CD4-positive, alpha-beta memory T cell (primary cell): ENCODE results near the gene MAST4. TPM values are rescaled to one million over a fixed set of nuclear protein-coding genes. Genes with fewer than 3 reads are reported as not detected.

Experiments used
- CTCF ChIA-PET: fragments of 350-600 bp; sonication (Branson Sonifier 250); formaldehyde crosslinking; loops from one replicate; lab custom pipeline; 2021; ENCODE audit warnings: inconsistent platforms; ENCODE audit not compliant: partially characterized antibody; lab: Charles Lee
- POLR2A ChIA-PET: fragments of 350-600 bp; sonication (Branson Sonifier 250); formaldehyde crosslinking; loops from one replicate; lab custom pipeline; 2021; ENCODE audit not compliant: partially characterized antibody; lab: Charles Lee
- DNase-seq, 5 donors: peaks; one replicate each; pipeline versions ENCODE4 v3.0.0 to v3.0.0-alpha.2; 2020 to 2022; ENCODE audit warnings: mixed read lengths in 1 of 5
- H3K27ac ChIP-seq: one replicate; pipeline ENCODE4 v1.7.0; 2013; ENCODE audit warnings: low read depth, low read length
- H3K27me3 ChIP-seq: 2 replicates; pipeline ENCODE4 v1.7.0; 2013; ENCODE audit warnings: mild to moderate bottlenecking, low read length, moderate library complexity; ENCODE audit not compliant: insufficient read depth
- H3K36me3 ChIP-seq: 2 replicates; pipeline ENCODE4 v1.7.0; 2013; ENCODE audit warnings: mild to moderate bottlenecking, low read length, moderate library complexity; ENCODE audit not compliant: insufficient read depth
- H3K4me1 ChIP-seq: 2 replicates; pipeline ENCODE4 v1.7.0; 2013; ENCODE audit warnings: mild to moderate bottlenecking, low read length, moderate library complexity; ENCODE audit not compliant: insufficient read depth
- H3K4me3 ChIP-seq, 2 donors: one replicate each; pipeline ENCODE4 v1.7.0; 2013; ENCODE audit warnings: low read length in 2 of 2, mild to moderate bottlenecking in 1 of 2
- H3K9me3 ChIP-seq, 2 donors: one replicate each; pipeline ENCODE4 v1.7.0; 2013; ENCODE audit warnings: low read length in 2 of 2, control low read depth in 1 of 2; ENCODE audit not compliant: control insufficient read depth in 1 of 2
- H3K27ac Mint-ChIP-seq, 7 donors: one replicate each; pipeline ENCODE4 v1.8.0; 2020 to 2021; ENCODE audit warnings: mixed read lengths in 7 of 7, mild to moderate bottlenecking in 6 of 7, inconsistent platforms in 3 of 7, moderate library complexity in 3 of 7
- H3K27me3 Mint-ChIP-seq, 2 donors: one replicate each; pipeline ENCODE4 v1.8.0; 2020 to 2021; ENCODE audit warnings: mixed read lengths in 2 of 2
- H3K36me3 Mint-ChIP-seq, 2 donors: one replicate each; pipeline ENCODE4 v1.8.0; 2020 to 2021; ENCODE audit warnings: mixed read lengths in 2 of 2, inconsistent platforms in 1 of 2, mild to moderate bottlenecking in 1 of 2
- H3K4me1 Mint-ChIP-seq, 4 donors: one replicate each; pipeline ENCODE4 v1.8.0; 2020 to 2021; ENCODE audit warnings: mixed read lengths in 4 of 4, mild to moderate bottlenecking in 1 of 4
- H3K4me3 Mint-ChIP-seq, 8 donors: one replicate each; pipeline ENCODE4 v1.8.0; 2020 to 2021; ENCODE audit warnings: mixed read lengths in 8 of 8, mild to moderate bottlenecking in 7 of 8, moderate library complexity in 6 of 8, inconsistent platforms in 3 of 8
- H3K9me3 Mint-ChIP-seq, 8 donors: one replicate each; pipeline ENCODE4 v1.8.0; 2020 to 2021; ENCODE audit warnings: mixed read lengths in 8 of 8, mild to moderate bottlenecking in 5 of 8, inconsistent platforms in 3 of 8, moderate library complexity in 1 of 8
- intact Hi-C: fragments of 100-400 bp; cut with micrococcal nuclease; formaldehyde crosslinking; loops from one replicate; pipeline ENCODE4 v1.15.1; 2023
- polyA plus RNA-seq, 2 donors: library from polyadenylated mRNA; unstranded; fragments of 300-500 nt; fragmentation: Illumina TruSeq; gene quantifications; one replicate each; pipeline ENCODE4 v1.2.3, GENCODE V29; 2021
- total RNA-seq, 2 experiments: library from RNA; stranded (reverse); gene quantifications; one replicate each; pipeline ENCODE4 v1.2.3, GENCODE V29; 2021

The MAST4 gene
- total and polyA plus RNA-seq, 4 experiments from 2014 or later = 9.2 to 27.0 (median 21.3) TPM

DNA sequence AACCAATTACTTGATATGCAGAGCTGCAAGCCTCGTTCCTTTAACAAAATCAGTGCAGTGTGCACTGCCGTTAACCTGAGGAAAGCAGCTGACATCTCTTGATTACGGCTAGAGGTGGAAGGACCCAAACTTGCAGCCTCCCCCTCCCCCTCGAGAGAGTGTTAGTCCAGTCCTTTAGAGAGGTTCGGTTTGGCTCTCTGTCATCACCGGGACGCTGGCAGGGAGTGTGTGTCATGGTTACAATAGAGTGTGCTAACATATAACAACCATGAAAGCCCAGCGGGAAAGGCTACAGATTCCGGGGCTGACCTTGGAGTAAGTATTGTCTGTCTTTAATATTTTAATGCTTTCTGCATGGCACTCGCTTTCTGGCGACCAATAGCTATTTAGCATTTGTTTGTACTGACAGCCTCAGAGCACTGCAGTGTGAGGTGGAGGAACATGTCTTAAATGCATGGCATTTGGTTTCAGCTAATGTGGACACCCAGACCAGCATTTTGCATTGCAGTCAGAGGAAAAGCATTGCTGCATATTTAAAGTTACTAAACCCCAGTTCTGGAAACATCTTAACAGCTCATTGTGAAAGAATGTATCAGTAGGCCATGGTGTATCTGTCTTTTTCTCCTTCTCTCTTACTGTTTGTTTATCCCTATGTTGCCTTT, 362.9 kb downstream of the MAST4 start:
- DNase-seq = no peak
- no peak overlapping the region for H3K27ac Mint-ChIP-seq
- ChIA-PET CTCF (no interaction called here), POLR2A (no interaction called here)
- Histone ChIP-seq H3K36me3 (no peaks in the 10 kb centered on the region), H3K4me3 (no peak overlapping the region), H3K9me3 (no peaks in the 10 kb centered on the region), H3K27ac (no peak overlapping the region), H3K27me3 (no peaks in the 10 kb centered on the region), H3K4me1 (no peaks in the 10 kb centered on the region)
- H3K27me3 Mint-ChIP-seq = peaks cover 8 to 12% of the 10 kb centered on the region in 2 donors
- H3K9me3 Mint-ChIP-seq = no peaks in the 10 kb centered on the region
- no peak overlapping the region for H3K4me3 Mint-ChIP-seq
- H3K4me1 Mint-ChIP-seq = no peaks in the 10 kb centered on the region
- intact Hi-C loops = no loop called here
- H3K36me3 Mint-ChIP-seq = no peaks in the 10 kb centered on the region

DNA sequence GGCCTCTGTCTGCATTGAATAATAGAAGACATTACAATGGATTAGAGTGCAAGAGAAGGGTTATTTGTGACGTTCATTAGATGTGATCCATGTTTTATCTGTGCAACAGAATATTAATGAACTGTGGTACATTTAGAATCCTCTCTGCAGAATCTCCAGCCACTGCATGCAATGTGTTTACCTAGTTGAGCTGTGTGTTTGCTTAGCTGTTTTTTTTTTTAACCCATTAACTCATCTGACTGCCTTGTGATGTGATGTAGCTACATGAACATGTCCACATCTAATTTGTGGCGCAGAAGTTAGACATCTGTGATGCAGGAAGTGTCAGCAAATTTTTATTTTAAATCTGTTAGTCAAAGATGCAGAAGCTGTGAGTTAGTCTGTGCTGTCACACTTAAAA, 363.5 kb downstream of the MAST4 start:
- Histone ChIP-seq H3K4me3 (no peak overlapping the region), H3K27me3 (no peaks in the 10 kb centered on the region), H3K36me3 (no peaks in the 10 kb centered on the region), H3K27ac (no peak overlapping the region), H3K4me1 (no peaks in the 10 kb centered on the region), H3K9me3 (no peaks in the 10 kb centered on the region)
- ChIA-PET CTCF (no interaction called here), POLR2A (no interaction called here)
- Mint-ChIP-seq H3K4me1 (no peaks in the 10 kb centered on the region), H3K27ac (no peak overlapping the region), H3K4me3 (no peak overlapping the region), H3K27me3 (peaks cover 8 to 11% of the 10 kb centered on the region in 2 donors), H3K9me3 (no peaks in the 10 kb centered on the region), H3K36me3 (no peaks in the 10 kb centered on the region)
- no peak for DNase-seq
- intact Hi-C loops = no loop called here

DNA sequence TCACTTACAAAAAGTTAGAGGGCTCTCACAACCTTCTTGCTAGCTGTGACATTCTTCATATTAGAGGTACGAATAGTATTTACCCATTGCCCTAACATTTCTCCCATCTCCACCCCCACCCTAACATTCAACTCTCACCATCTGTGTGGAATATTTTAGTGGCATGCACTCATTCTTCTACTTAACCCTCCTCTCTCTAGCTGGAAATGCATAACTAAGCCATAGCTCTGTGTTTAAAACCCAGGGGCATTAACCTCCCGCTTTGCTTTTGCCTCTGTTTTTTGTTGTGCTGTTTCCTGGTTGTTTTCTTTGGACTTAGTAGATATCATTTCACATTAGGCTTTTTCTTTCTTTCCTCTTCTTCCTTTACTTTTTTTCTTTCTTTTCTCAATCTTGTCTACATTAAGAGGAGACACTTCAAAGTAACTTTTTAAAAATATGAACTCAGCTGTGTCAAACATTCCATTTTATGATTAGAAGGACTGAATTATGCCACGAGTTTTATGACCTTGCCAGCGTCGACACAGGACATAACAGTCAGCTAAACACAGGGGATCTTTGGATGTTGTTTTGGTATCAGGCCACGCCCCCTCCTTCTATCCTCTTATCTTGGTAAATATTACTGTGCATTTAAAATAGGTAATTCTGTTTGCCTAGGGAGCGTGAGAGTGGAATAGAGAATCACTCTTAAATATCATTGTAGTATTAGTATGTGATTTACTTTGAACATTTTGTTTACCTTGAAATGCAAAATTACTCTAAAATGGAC, 364.4 kb downstream of the MAST4 start:
- ChIA-PET POLR2A (no interaction called here), CTCF (no interaction called here)
- H3K36me3 ChIP-seq = no peaks in the 10 kb centered on the region
- Mint-ChIP-seq H3K27ac (no peak overlapping the region), H3K27me3 (peaks cover 7 to 11% of the 10 kb centered on the region in 2 donors), H3K4me1 (no peaks in the 10 kb centered on the region), H3K4me3 (no peak overlapping the region), H3K36me3 (no peaks in the 10 kb centered on the region), H3K9me3 (no peaks in the 10 kb centered on the region)
- H3K9me3 ChIP-seq = no peaks in the 10 kb centered on the region
- H3K27me3 ChIP-seq = no peaks in the 10 kb centered on the region
- H3K4me1 ChIP-seq = no peaks in the 10 kb centered on the region
- no peak overlapping the region for H3K4me3 ChIP-seq
- no peak for DNase-seq
- H3K27ac ChIP-seq = no peak overlapping the region
- intact Hi-C loops = no loop called here

DNA sequence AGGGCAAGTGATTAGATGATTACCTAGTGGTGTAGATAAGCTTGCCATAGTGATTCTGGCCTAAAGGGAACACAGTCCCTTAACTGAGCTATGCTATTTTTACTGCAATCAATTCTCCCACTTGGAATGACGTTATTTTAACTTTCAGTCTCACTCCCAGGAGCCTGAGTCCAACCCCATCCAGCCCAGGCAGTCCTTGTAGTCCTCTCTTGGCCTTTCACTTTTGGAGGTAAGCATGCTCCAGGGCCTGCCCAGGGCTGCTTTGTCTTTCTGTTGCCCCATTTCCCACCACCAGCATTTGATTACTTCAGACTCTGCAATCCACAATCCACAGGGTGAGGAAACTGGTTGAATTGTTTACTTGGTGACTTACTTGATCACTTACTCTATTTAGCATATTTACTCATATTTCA, 367.4 kb downstream of the MAST4 start:
- H3K36me3 ChIP-seq = no peaks in the 10 kb centered on the region
- no peak overlapping the region for H3K4me3 Mint-ChIP-seq
- intact Hi-C loops = no loop called here
- no peaks in the 10 kb centered on the region for H3K9me3 Mint-ChIP-seq
- H3K27ac Mint-ChIP-seq = no peak overlapping the region
- DNase-seq = no peak
- H3K27me3 Mint-ChIP-seq = peaks cover 3 to 6% of the 10 kb centered on the region in 2 donors
- H3K4me1 Mint-ChIP-seq = no peaks in the 10 kb centered on the region
- H3K27ac ChIP-seq = no peak overlapping the region
- H3K36me3 Mint-ChIP-seq = no peaks in the 10 kb centered on the region
- CTCF ChIA-PET = no interaction called here
- POLR2A ChIA-PET = no interaction called here
- no peak overlapping the region for H3K4me3 ChIP-seq
- H3K4me1 ChIP-seq = no peaks in the 10 kb centered on the region
- no peaks in the 10 kb centered on the region for H3K27me3 ChIP-seq
- H3K9me3 ChIP-seq = no peaks in the 10 kb centered on the region

DNA sequence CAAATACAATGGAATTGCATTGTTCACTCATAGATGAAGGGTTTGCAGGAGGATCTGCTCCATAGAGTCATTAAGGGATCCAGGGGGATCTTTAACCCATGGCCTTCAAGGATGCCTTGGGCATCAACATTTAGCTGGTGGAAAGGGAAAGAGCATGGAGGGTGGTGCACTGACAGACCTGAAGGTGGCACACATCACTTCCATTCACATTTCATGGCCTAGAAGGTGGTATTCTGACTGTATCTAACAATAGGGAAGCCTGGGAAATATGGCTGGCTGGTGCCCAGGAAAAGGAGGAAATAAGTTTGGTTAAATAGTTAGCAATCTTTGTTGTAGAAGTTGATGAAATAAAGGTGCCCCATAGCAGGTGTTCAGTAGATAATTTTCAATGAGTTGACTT, 370.2 kb downstream of the MAST4 start:
- no peak overlapping the region for H3K27ac ChIP-seq
- Mint-ChIP-seq H3K9me3 (no peaks in the 10 kb centered on the region), H3K4me3 (no peak overlapping the region), H3K36me3 (no peaks in the 10 kb centered on the region), H3K27me3 (no peaks in the 10 kb centered on the region), H3K4me1 (no peaks in the 10 kb centered on the region), H3K27ac (no peak overlapping the region)
- intact Hi-C loops = no loop called here
- H3K27me3 ChIP-seq = no peaks in the 10 kb centered on the region
- H3K9me3 ChIP-seq = no peaks in the 10 kb centered on the region
- POLR2A ChIA-PET = no interaction called here
- H3K4me1 ChIP-seq = no peaks in the 10 kb centered on the region
- no peak overlapping the region for H3K4me3 ChIP-seq
- no peaks in the 10 kb centered on the region for H3K36me3 ChIP-seq
- CTCF ChIA-PET = no interaction called here
- no peak for DNase-seq

DNA sequence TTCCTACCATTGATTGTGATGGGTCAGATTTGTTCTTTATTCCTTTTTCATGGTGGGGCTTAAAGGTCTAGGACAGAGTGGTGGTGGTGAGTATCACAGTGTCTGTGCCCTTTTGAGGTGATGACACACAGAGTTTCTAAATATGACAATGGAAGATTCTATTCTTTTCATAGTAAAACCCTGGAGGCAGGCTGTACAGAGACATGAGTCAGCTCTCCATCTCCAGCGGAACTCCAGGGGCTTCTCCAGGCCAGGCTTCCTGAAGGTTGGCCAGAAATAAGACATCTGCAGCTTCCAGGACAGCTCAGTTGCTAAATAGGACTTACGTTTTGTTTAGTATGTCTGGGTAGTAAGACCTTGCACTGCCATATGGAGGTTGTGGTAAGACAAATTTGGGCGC, 370.9 kb downstream of the MAST4 start:
- Mint-ChIP-seq H3K9me3 (no peaks in the 10 kb centered on the region), H3K4me1 (no peaks in the 10 kb centered on the region), H3K4me3 (no peak overlapping the region), H3K36me3 (no peaks in the 10 kb centered on the region), H3K27ac (no peak overlapping the region), H3K27me3 (no peaks in the 10 kb centered on the region)
- Histone ChIP-seq H3K36me3 (no peaks in the 10 kb centered on the region), H3K27ac (no peak overlapping the region), H3K4me1 (no peaks in the 10 kb centered on the region), H3K27me3 (no peaks in the 10 kb centered on the region), H3K9me3 (no peaks in the 10 kb centered on the region), H3K4me3 (no peak overlapping the region)
- CTCF ChIA-PET = interaction anchor here (1.0 kb wide), 1 partner anchor 153 kb away, joined by 3 read pairs; no protein-coding TSS in a partner anchor
- no peak for DNase-seq
- intact Hi-C loops = no loop called here
- POLR2A ChIA-PET = no interaction called here

DNA sequence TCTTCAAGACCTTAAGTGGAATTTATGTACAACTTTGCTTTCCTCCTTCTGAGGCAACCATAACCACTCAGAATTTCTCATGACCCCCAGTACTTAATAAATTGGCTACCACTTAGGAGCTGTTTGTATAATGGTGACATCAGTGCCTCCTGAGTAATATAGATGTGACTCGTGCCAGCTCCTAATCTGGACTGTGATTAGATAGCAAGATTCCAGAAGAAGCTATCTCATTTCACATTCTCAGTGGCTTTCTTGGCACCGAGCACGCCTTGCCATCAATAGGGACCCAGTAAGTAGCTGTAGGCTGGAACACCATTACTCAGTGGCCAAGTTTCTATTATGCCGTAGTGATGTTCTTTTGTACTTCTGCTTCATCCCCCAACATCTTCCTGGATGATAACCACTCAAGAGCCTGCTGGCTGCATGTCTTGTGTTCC, 371.7 kb downstream of the MAST4 start:
- H3K27me3 Mint-ChIP-seq = no peaks in the 10 kb centered on the region
- CTCF ChIA-PET = interaction anchor here (1.0 to 1.1 kb wide), 2 partner anchors 19 to 154 kb away, joined by 3 read pairs; no protein-coding TSS in a partner anchor

More for the DNA sequence above, 371.7 kb downstream of the MAST4 start:
- Mint-ChIP-seq H3K36me3 (no peaks in the 10 kb centered on the region), H3K27ac (no peak overlapping the region), H3K4me3 (no peak overlapping the region), H3K4me1 (no peaks in the 10 kb centered on the region), H3K9me3 (no peaks in the 10 kb centered on the region)
- H3K27me3 ChIP-seq = no peaks in the 10 kb centered on the region
- POLR2A ChIA-PET = no interaction called here
- no peak overlapping the region for H3K27ac ChIP-seq
- no peaks in the 10 kb centered on the region for H3K9me3 ChIP-seq
- H3K4me3 ChIP-seq = no peak overlapping the region
- no peak for DNase-seq
- no peaks in the 10 kb centered on the region for H3K36me3 ChIP-seq
- no peaks in the 10 kb centered on the region for H3K4me1 ChIP-seq
- intact Hi-C loops = no loop called here
